PC-9 (cell line): ENCODE data around the gene PRICKLE3. TPM values are rescaled to one million over a fixed set of nuclear protein-coding genes. Genes with fewer than 3 reads are reported as not detected.
"Not testable (repeated sequence)": the region's sequence is repeated elsewhere in the genome, so short reads cannot be mapped to it uniquely, and the experiment has no call there.

ENCODE experiments used
- BruUV-seq: library from RNA; stranded (reverse); fragments of 400-500 nt; replicated peaks from 2 replicates; lab custom pipeline; 2021; lab: Mats Ljungman, UMichigan
- CTCF ChIA-PET: fragments of 300-600 bp; sonication (Branson Sonifier 250); formaldehyde crosslinking; loops from one replicate; lab custom pipeline; 2022; ENCODE audit warnings: antibody characterized with exemption; lab: Charles Lee
- POLR2A ChIA-PET: fragments of 300-600 bp; sonication (Branson Sonifier 250); formaldehyde crosslinking; loops from one replicate; lab custom pipeline; 2022; ENCODE audit warnings: antibody characterized with exemption; ENCODE audit not compliant: unreplicated experiment; lab: Charles Lee
- DNase-seq, 2 experiments: peaks; one replicate each; pipeline versions ENCODE4 v3.0.0 to v3.0.0-alpha.2; 2015 to 2022; ENCODE audit warnings: mixed read lengths in 1 of 2
- H2AFZ ChIP-seq: fragments of 200-600 bp; sonication (generic); 2 replicates; pipeline ENCODE4 v1.8.1; 2017; ENCODE audit warnings: antibody characterized with exemption
- H3F3A ChIP-seq: fragments of 200-600 bp; sonication (generic); 2 replicates; pipeline ENCODE4 v1.8.1; 2017; ENCODE audit warnings: antibody characterized with exemption, mild to moderate bottlenecking, low read depth; ENCODE audit not compliant: insufficient read depth
- H3K27ac ChIP-seq: fragments of 200-600 bp; sonication (generic); 2 replicates; pipeline ENCODE4 v1.6.1; 2016; ENCODE audit warnings: mixed run types
- H3K27me3 ChIP-seq: fragments of 200-600 bp; sonication (generic); 2 replicates; pipeline ENCODE4 v1.6.1; 2016; ENCODE audit warnings: low read depth, mixed run types; ENCODE audit not compliant: insufficient read depth
- H3K36me3 ChIP-seq: fragments of 200-600 bp; sonication (generic); 2 replicates; pipeline ENCODE4 v1.6.1; 2016; ENCODE audit warnings: low read depth, mixed run types
- H3K4me1 ChIP-seq: fragments of 200-600 bp; sonication (generic); replicated peaks from 2 replicates; pipeline ENCODE4 v1.6.1; 2016; ENCODE audit warnings: mixed run types; ENCODE audit not compliant: insufficient read depth
- H3K4me2 ChIP-seq: fragments of 200-600 bp; sonication (generic); 2 replicates; pipeline ENCODE4 v1.6.1; 2017; ENCODE audit warnings: mixed run types
- H3K4me3 ChIP-seq: fragments of 200-600 bp; sonication (generic); 2 replicates; pipeline ENCODE4 v1.6.1; 2016; ENCODE audit warnings: mixed run types
- H3K79me2 ChIP-seq: fragments of 200-600 bp; sonication (generic); 2 replicates; pipeline ENCODE4 v1.6.1; 2017; ENCODE audit warnings: low read depth, mixed run types
- H3K9me2 ChIP-seq: fragments of 200-600 bp; sonication (generic); 2 replicates; pipeline ENCODE4 v1.8.1; 2017; ENCODE audit warnings: mild to moderate bottlenecking; ENCODE audit not compliant: insufficient read depth
- H3K9me3 ChIP-seq: fragments of 200-600 bp; sonication (generic); 2 replicates; pipeline ENCODE4 v1.8.1; 2016; ENCODE audit warnings: low read depth; ENCODE audit not compliant: insufficient read depth
- H4K20me1 ChIP-seq: fragments of 200-600 bp; sonication (generic); 2 replicates; pipeline ENCODE4 v1.8.1; 2017; ENCODE audit not compliant: insufficient read depth
- CTCF ChIP-seq: fragments of 200-600 bp; sonication (generic); conservative IDR thresholded peaks from 2 replicates; pipeline ENCODE4 v1.6.1; 2017; ENCODE audit warnings: mixed run types, antibody characterized with exemption, mild to moderate bottlenecking, moderate library complexity
- EZH2 ChIP-seq: fragments of 200-600 bp; sonication (generic); IDR thresholded peaks from 2 replicates; pipeline ENCODE4 v1.8.0; 2017; ENCODE audit warnings: antibody characterized with exemption, low read depth
- intact Hi-C: fragments of 100-400 bp; cut with micrococcal nuclease; formaldehyde crosslinking; loops from one replicate; pipeline ENCODE4 v1.10.0; 2022; ENCODE audit not compliant: unreplicated experiment
- total RNA-seq: library from RNA; stranded (reverse); gene quantifications from 2 replicates; pipeline ENCODE4 v1.2.3, GENCODE V29; 2021

Gene PRICKLE3
- total RNA-seq, 1 experiment from 2014 or later, result 13.5 TPM

DNA sequence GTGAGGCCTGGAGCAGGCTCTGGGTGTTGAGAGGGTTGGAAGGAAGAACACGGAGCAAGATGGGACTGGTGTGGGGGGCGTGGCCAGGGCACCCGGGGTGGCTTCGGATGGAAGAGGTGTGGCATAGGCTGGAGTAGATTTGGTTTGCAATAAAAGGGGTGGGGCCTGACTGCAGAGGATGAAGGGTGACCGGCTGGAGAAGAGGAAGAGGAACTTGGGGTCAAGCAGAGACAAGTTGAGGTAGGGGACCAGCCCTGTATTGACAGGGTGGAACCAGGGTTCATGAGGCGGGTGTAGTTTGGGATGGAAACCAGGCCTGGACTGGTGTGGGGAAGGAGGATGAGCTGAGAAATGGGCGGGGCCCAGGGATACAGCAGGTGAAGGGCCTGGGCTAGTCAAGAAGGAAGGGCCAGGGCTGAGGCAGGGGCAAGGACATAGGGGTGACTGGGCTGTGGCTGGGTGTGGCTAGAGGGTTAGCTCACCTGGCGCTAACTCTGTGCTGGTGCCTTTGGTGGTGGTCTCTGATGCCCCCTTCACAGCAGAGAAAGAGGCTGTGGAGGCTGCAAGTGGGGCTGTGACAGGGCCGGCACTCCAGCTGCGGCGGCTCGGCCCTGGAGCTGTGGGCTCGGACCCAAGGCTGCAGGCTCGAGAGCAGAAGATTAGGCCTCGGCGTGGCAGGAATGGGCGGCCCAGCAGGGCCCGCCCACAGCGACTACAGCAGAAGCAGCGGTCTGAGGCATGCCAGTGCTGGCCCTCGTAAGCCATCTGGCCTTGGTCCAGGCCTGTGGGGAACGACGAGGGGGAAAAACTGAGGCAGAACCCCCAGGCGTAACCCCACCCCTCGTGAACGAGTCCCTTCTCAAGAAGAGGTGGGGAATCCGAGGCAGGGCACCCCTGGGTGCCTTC, 9.5 kb downstream of the PRICKLE3 start:
- no peaks in the 10 kb centered on the region for H3K9me2 ChIP-seq
- no peaks in the 10 kb centered on the region for H3F3A ChIP-seq
- no peaks in the 10 kb centered on the region for H3K79me2 ChIP-seq
- H3K36me3 ChIP-seq, result no peaks in the 10 kb centered on the region
- CTCF ChIA-PET, result no interaction called here
- TF ChIP-seq EZH2, result no peak
- no peak for TF ChIP-seq CTCF
- intact Hi-C loops, result no loop called here
- H4K20me1 ChIP-seq, result no peaks in the 10 kb centered on the region
- H3K4me2 ChIP-seq, result no peak overlapping the region
- DNase-seq, result no peak
- no peak overlapping the region for H3K4me3 ChIP-seq
- no peaks in the 10 kb centered on the region for H3K9me3 ChIP-seq
- H3K27ac ChIP-seq, result no peak overlapping the region
- H3K4me1 ChIP-seq, result no peaks in the 10 kb centered on the region
- no TSS peak for BruUV-seq
- no peaks in the 10 kb centered on the region for H3K27me3 ChIP-seq
- no peak overlapping the region for H2AFZ ChIP-seq
- POLR2A ChIA-PET, result no interaction called here

- H3K79me2 ChIP-seq, result no peaks in the 10 kb centered on the region
- CTCF ChIA-PET, result no interaction called here
- no peaks in the 10 kb centered on the region for H4K20me1 ChIP-seq
- no peak overlapping the region for H3K27ac ChIP-seq
- no peaks in the 10 kb centered on the region for H3F3A ChIP-seq
- H3K4me3 ChIP-seq, result no peak overlapping the region
- no peaks in the 10 kb centered on the region for H3K36me3 ChIP-seq
- POLR2A ChIA-PET, result no interaction called here
- H2AFZ ChIP-seq, result no peak overlapping the region
- intact Hi-C loops, result no loop called here
- H3K9me3 ChIP-seq, result no peaks in the 10 kb centered on the region
- TF ChIP-seq EZH2 (no peak), CTCF (no peak)
- no peak for DNase-seq
- H3K4me2 ChIP-seq, result no peak overlapping the region
- no peaks in the 10 kb centered on the region for H3K4me1 ChIP-seq
- H3K27me3 ChIP-seq, result no peaks in the 10 kb centered on the region
- no TSS peak for BruUV-seq
- H3K9me2 ChIP-seq, result no peaks in the 10 kb centered on the region
Measured at GRCh38 chrX:49175435-49176274, 10.5 kb downstream of the PRICKLE3 start.

DNA sequence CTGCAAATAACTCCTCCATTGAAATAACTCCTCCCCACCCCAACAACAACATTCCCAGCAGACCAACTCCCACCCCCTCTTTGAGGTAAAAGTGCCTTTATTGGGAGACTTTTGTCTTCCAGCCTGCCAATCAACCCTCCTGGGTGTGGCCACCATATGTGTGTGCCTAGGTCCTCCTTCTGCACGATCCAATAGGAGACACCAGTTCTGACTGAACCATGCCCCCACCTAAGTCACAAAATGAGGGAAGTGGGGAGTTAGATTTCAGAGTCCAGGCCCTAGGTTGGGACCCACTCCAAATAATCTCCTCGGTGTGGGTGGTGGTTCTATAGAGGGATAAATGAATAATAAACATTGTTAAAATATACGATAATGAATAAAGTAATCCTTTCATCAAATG, 11.4 kb downstream of the PRICKLE3 start:
- no TSS peak for BruUV-seq
- Histone ChIP-seq H3K79me2 (no peaks in the 10 kb centered on the region), H3K36me3 (no peaks in the 10 kb centered on the region), H3K4me1 (no peaks in the 10 kb centered on the region), H4K20me1 (no peaks in the 10 kb centered on the region), H3K9me2 (no peaks in the 10 kb centered on the region), H3F3A (no peaks in the 10 kb centered on the region), H2AFZ (no peak overlapping the region), H3K9me3 (no peaks in the 10 kb centered on the region), H3K4me2 (no peak overlapping the region), H3K4me3 (no peak overlapping the region), H3K27ac (no peak overlapping the region), H3K27me3 (no peaks in the 10 kb centered on the region)
- intact Hi-C loops, result loop anchor here (5.0 kb wide), 1 partner anchor 52 kb away; the partner anchor contains the start of gene GPKOW
- ChIA-PET CTCF (no interaction called here), POLR2A (no interaction called here)
- DNase-seq, result no peak
- TF ChIP-seq EZH2 (no peak), CTCF (no peak)

- Histone ChIP-seq H3K4me3 (peak overlapping the region; percentile 56; the same call in 1 of the 2 replicates), H3K4me2 (peak overlapping the region; percentile 64)
- POLR2A ChIA-PET, H3K27ac ChIP-seq, CTCF ChIA-PET, H3K4me1 ChIP-seq, DNase-seq, H3K9me3 ChIP-seq, H4K20me1 ChIP-seq, H3K9me2 ChIP-seq, H3F3A ChIP-seq, H3K36me3 ChIP-seq, H3K27me3 ChIP-seq, H3K79me2 ChIP-seq, H2AFZ ChIP-seq, BruUV-seq: not testable (repeated sequence)
- intact Hi-C loops, result loop anchor here (5.0 kb wide), 1 partner anchor 51 kb away; the partner anchor contains the start of gene GPKOW
Measured at GRCh38 chrX:49173544-49173943, 12.6 kb downstream of the PRICKLE3 start.
